Fibroblast of the aortic adventitia (primary cell): Measurements from ENCODE around the gene AK4. TPM values are rescaled to one million over a fixed set of nuclear protein-coding genes. Genes with fewer than 3 reads are reported as not detected.
A peak's percentile ranks its signal among the peaks of the same experiment; 100 is the strongest.

Experiments used
- DNase-seq: peaks from one replicate; pipeline ENCODE4 v3.0.0-alpha.2; 2010; ENCODE audit warnings: low read depth
- H3K4me3 ChIP-seq: 2 replicates; pipeline ENCODE4 v1.5.1; 2011; ENCODE audit warnings: low read depth, mild to moderate bottlenecking, control low read depth, low read length, moderate library complexity
- total RNA-seq: library from RNA; depleted of rRNA; stranded (reverse); fragments of >200 nt; gene quantifications from 2 replicates; pipeline ENCODE4 v1.2.3, GENCODE V29; 2012; ENCODE audit warnings: low replicate concordance
- TF ChIP-seq, protein P1 (sequence below): IDR thresholded peaks from 2 replicates; pipeline ENCODE4 v1.5.1; 2011; ENCODE audit warnings: mild to moderate bottlenecking, low read length, control low read depth, inconsistent platforms; ENCODE audit not compliant: insufficient read depth

Gene AK4
- total RNA-seq, 1 donor: 10.6 TPM

DNA sequence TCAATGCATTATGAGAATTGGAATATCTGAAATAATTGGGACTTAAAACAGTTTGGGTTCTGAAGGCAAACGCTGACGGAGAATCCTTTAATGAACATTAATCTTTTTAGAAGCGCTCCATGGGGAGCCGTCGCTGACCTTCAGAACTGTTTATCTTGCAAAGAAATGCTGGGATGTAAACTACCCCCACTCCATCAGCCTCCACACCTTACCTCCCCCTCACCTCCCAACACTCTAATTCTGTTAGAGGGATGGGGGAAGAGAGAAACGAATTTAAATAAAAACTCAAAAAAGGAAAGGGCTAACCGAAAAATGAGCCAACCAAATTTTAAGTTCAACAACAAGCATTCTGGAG, 117.3 kb downstream of the AK4 start:
- H3K4me3 ChIP-seq: peak overlapping the region; percentile 28
- TF ChIP-seq, protein P1, sequence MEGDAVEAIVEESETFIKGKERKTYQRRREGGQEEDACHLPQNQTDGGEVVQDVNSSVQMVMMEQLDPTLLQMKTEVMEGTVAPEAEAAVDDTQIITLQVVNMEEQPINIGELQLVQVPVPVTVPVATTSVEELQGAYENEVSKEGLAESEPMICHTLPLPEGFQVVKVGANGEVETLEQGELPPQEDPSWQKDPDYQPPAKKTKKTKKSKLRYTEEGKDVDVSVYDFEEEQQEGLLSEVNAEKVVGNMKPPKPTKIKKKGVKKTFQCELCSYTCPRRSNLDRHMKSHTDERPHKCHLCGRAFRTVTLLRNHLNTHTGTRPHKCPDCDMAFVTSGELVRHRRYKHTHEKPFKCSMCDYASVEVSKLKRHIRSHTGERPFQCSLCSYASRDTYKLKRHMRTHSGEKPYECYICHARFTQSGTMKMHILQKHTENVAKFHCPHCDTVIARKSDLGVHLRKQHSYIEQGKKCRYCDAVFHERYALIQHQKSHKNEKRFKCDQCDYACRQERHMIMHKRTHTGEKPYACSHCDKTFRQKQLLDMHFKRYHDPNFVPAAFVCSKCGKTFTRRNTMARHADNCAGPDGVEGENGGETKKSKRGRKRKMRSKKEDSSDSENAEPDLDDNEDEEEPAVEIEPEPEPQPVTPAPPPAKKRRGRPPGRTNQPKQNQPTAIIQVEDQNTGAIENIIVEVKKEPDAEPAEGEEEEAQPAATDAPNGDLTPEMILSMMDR: no peak
- DNase-seq: no peak

DNA sequence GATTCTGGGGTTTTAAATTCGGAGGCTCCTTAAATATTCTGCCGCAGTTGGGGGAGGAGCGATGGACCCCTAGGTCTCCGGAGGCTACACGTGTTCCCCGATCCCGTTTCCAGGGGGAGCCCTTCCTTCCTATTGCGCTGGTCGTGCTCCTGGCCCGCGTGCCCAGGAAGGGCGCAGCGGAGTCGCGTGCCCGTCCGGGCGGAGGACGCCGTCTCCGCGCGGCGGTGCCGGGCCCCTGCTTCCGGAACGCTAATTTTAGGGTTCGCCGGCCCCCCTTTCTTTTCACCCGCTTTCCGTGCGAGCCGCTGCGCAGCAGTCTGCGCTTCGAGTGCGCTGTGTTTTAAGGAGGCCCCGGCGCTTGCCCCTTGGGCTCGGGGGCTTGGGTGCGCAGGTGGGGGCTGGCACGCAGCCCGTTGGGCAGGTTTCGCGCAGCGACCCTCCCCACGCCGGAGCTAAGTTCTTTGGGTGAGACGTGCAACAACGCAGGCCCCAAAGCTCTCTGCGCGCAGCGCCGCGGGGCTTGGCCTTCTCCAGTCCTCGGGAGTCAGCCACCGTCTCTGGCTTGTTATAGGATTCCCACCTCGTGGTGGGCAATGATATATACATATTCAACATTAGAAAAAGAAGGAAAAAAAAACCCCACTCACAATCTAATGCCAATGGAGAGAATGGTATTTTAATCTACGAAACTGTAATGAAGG, 117.8 kb downstream of the AK4 start:
- peak; percentile 3 for DNase-seq
- H3K4me3 ChIP-seq: peak overlapping the region; percentile 28
- TF ChIP-seq, protein P1: no peak

DNA sequence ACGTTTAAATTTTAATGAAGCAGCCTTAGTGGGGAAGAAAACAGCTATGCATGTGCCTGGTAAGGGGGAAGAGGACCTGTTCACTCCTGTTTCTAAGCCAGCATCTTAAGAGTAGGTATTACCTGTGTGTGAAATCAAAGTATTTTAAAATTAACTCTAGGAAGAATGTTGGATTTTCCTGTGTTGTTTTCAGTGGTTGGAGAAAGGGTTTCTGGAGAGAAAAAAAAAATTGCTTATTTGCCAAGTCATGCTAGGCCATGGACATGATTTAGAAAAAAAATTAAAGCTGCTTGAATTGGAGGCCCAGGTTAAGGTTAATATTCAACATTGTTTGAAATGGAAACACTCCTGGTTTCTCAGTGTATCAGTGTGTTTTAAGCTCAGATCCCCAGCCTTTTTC, 118.5 kb downstream of the AK4 start:
- no peak overlapping the region for H3K4me3 ChIP-seq
- DNase-seq: no peak
- TF ChIP-seq, protein P1: no peak

DNA sequence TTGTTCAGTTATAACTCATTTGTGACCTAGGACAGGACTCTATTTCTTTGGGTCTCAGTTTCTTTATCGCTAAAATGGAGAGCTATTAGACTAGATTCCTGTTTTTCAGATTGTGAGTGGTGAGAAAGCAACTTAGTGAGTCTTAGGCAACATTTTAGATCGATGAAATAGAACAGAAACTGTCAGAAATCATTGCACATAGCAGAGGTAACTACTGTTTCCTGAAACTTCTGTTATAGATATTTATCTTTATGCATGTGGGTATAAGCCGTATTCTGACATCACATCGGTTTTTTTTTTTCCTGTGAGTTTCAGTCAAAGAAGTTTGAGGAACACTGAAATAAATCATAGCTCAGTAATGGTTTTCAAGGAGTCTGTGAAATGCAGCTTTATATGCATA, 119.3 kb downstream of the AK4 start:
- no peak for DNase-seq
- TF ChIP-seq, protein P1: no peak
- H3K4me3 ChIP-seq: no peak overlapping the region

DNA sequence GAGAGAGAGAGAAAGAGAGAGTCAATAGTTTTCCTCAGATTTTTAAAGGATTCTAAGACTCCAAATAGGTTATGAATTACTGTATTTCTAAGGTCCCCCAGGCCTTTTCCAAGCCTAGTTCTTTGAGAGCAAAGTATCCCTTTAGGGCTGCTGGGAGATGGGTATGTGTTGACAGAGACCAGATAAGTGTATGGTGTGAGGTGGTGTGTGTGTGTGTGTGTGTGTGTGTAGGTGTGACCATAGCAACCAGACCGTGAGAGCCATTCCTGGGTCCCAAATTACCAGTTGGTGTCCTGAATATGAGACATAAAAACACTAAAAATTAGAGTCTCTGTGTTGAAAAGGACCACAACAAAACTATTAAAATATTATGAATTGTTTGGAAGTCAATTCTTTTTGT, 119.7 kb downstream of the AK4 start:
- no peak for DNase-seq
- H3K4me3 ChIP-seq: no peak overlapping the region
- TF ChIP-seq, protein P1: no peak

DNA sequence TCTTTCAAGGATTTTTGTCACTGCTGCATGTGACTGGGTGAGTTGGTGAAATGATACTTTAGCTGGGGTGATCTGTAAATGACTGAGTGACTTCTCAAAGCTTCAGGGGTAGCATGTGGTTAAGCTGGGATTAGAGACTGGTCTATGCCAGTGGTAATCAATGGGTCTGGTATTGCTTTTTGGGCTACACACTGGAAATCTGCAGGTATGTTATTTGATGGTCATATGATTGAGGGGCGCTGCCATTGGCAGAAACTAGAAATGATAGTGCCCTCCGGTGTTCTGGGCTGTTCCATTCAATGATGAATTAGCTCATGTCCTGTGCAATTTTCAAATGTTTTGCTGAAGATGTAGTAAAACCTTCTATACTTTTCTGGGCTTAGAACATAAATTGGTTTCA, 121.6 kb downstream of the AK4 start:
- no peak for DNase-seq
- H3K4me3 ChIP-seq: no peak overlapping the region
- TF ChIP-seq, protein P1: no peak
